Fibroblast of skin of scalp (primary cell): Measurements from ENCODE around the gene TMEM238. TPM values are rescaled to one million over a fixed set of nuclear protein-coding genes. Genes with fewer than 3 reads are reported as not detected.
A peak's percentile ranks its signal among the peaks of the same experiment; 100 is the strongest.
"Not testable (repeated sequence)": the region's sequence is repeated elsewhere in the genome, so short reads cannot be mapped to it uniquely, and the experiment has no call there.

Experiments used
- DNase-seq: peaks from one replicate; pipeline ENCODE4 v3.0.0-alpha.2; 2013
- polyA plus RNA-seq, 2 experiments: library from polyadenylated mRNA; unstranded; fragments of 120-200 nt; gene quantifications; one replicate each; pipeline ENCODE4 v1.2.1, GENCODE V29; 2013; ENCODE audit not compliant: insufficient read length in 2 of 2

TMEM238 gene, protein sequence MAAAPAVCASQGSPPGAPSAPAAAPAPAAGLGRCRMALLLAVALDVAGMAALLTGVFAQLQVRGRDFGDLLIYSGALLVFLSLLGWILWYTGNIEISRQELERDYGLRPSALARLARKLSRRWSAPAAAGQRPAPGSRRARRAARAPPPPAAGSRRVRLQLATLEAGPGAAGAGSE
- polyA plus RNA-seq (2013, experiment 1 of 2; ENCODE audit: insufficient read length): 0.14 TPM
- not detected for polyA plus RNA-seq (2013, experiment 2 of 2; ENCODE audit: insufficient read length)

DNA sequence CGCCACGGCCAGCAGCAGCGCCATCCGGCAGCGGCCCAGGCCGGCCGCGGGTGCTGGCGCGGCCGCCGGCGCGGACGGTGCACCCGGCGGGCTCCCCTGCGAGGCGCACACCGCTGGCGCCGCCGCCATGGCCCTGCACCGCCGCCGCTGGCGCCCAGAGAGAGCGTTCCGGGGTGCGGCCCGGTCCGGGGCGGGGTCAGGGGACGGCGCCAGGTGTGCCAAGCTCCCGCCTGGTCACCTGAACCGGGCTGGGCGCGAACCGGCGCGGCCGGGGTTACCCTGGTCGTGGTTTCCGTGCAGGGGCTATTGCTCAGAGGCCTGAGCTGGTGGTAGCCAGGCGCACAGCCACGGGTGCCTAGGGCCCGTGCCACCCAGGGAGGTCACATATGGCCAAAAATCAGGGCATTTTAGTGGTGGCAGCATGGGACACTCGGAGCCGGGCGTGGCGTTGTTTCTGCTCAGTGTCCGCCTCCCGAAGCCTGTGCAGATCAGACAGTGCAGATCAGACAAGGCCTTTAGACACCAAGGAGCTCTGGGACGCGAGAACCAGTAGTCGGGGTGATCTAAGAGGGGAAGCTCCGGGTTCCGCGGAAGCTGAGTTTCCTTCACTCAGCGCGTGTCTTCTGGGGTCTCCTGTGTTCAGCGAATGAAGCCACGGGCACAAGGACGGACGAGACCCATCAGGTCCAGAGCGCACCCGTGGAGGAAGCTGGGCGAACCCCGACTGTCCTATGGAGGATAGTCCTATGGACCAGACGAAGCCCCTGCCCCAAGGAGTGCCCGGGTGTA, at the start of gene TMEM238:
Gene TMEM238 (minus strand): TSS at position 162 of the 789 bp plus-strand sequence. CDS start 33 bp downstream, at position 129.
- no peak for DNase-seq

DNA sequence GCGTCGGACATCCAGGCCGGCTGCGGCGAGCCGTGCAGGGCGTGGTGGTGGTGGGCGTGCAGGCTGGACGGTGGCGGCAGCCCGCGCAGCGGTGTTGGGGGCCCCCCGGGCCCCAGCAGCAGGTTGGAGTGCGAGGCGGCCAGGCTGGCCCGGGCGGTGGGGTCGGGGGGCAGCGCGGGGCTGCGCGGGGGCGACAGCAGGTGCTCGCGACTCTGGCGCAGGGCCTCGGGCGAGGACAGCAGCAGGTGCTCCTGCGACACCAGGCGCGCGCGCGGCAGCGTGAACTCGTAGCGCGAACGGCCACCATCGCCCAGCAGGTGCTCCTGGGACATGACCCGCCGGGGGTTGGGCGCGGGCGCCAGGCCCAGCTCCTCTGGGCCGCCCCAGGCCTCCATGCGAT, 49.2 kb upstream of the TMEM238 start:
- DNase-seq: no peak

DNA sequence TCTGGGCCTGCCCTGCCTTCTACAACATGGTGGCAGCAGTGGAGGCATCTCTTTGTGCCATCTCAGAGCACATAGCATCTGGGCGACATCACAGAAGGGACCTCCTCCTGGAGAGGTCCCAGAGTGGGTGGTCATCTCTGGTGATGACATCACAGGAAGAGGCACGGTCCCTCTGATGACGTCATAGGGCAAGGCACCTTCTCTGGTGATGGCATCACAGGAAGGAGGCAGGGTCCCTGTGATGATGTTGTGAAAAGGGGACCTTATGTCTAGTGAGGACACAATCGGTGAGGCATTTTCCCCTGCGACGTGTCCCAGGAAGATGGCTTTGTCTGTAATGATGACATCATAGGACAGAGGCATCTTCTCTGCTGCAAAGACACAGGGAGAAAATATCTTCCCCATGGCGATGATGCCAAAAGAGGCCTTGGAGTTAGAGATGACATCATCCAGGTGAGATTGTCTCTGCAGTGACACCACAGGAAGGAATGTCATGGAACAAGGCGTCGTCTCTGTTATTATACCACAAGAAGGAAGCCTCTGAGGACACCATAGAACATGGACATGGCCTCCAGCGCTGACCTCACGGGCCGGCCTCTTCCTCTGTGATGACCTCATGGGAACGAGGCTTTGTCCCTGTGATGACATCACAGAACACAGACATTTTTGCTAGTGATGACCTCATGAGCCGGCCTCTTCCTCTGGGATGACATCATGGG, 48.3 kb upstream of the TMEM238 start:
- no peak for DNase-seq

DNA sequence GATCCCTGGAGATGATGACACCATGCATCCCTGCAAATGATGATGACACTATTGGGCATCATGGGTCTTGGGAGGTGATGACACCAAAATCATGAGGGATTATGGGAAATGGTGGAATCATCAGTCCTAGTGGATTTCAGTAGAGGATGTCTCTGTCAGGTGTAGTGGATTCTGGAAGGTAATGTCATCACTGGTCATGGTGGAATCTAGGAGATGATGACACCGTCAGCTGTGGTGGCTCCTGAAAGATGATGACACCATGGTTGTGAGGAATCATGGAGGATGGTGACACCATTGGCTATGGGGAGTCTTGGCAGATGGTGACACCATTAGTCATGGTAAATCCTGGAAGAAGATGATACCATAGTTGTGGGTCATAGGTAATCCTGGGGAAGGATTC, 47.1 kb upstream of the TMEM238 start:
- no peak for DNase-seq

DNA sequence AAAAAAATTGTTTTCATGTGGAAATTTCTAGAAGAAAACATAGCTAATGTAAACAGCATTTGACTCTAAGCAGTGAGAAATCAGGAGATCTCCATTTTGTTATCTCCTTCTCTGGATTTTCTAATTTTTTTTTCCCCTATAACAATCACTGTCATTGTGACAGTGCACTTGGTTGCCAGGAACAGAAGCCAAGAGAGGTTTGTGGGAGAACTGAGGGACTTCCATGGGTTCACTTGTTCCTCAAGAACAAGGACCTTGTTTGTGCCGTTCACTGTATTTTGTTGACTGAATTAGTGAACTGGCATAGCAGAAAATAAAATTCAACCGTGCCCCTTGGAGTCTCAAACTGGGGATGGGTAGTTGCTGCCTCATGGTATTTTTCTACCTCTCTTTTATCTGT, 42.0 kb upstream of the TMEM238 start:
- DNase-seq: no peak

DNA sequence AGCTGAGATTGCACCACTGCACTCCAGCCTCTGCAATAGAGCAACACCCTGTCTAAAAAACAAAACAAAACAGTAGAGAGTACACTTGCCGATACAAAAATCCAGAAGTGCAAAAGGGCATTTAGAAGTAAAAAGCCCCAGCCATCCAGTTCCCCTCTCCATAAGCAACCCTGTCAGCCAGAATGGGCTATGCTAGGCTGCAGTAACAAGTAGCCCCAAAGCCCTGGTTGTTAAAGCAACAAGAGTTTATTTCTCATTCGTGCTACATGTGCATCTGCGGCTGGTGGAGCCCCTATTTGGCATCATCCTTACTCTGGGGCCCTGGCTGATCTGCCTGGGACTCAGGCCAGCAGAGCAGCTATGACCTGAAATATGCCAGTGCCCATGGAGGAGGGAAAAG, 40.4 kb upstream of the TMEM238 start:
- no peak for DNase-seq

DNA sequence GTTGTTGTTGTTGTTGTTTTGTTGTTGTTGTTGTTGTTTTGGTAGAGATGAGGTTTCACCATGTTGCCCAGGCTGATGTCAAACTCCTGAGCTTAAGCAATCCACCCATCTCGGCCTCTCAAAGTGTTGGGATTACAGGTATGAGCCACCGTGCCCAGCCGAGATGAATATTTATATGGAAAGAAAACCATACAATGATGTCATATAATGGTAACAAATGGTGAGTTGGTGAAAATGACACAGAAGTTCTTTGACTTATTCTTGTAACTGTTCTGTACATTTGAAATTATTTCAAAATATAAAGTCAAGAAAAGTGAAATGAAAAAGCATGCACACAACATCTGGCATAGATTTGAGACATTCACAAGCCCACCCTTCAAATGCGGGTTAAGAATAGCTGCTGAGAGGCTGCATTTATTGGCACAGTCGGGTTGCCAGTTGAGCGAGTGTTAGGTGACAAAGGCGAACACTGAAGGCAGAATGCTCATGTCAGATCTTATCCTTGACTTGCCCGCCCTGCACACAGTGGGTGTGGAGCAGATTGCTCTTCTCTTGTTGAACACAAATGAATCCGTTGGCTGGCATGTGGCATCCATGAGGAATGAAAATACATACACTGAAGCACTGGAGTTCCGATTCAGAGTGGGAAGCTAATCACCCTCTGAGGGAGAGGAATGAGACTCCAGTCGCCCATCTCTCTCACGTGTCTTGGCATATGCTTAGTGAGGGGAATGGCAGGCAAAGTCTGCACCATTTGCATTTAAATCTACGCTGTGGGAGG, 39.3 kb upstream of the TMEM238 start:
- no peak for DNase-seq

DNA sequence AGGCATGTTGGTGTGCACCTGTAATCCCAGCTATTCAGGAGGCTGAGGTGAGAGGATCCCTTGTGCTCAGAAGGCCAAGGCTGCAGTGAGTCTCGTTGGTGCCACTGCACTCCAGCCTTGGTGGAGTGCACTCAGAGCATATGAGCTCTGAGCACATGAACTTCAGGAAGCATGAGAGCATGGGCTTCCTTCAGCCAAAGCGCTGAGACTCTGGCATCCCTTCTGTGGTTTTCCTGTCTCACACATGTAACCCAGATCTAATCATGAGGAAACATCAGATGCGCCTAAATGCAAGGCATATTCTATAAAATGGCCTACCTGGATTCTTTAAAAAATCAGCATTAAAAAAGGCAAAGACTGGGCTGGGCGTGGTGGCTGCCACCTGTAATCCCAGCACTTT, 37.2 kb upstream of the TMEM238 start:
- not testable (repeated sequence) for DNase-seq

DNA sequence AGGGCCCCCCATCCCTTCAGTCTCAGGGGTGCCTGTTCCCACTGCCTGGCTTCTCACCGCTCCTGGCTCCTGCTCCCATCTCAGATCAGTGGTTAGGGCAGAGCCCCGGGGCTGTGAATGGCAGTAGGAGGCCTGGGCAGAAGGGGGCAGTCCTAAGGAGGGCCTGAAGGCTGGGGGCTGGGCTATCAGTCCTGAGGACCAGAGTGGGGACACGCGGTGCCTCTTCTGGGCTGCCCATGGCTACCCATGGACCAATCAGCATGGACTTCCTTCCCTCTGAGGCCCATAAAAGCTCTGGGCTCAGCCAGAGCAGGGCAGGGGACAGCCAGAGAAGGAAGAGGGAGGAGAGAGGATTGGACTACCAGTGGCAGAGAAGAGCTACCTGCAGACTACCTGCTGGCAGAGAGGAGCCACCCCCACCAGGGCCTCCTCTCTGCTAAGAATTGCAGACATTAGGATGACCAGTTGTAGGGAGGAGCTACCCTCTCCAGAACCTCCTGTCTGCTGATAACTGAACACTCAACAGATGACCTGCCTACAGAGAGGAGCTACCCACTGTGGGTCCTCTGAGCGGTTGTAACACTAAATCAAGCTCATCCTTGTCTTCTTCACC, 35.6 kb upstream of the TMEM238 start:
- no peak for DNase-seq

DNA sequence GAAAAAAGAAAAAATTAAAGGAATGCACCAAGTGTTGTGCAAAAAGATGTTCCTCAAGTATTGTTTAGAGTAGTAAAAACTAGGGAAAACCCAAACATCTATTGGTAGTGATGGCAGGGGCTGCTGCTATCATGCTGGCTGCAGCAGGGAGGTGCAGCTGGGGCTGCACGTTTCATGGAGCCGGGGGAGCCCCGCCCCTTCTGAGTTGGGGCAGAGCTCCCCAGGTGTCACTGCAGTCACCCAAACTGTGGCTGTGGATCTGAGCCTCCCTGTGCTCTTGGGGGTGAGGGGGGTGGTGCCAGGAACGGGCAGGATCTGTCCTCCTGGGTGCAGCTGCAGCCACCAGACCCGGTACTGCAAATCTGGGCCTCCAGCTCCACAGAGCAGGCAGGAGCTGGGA, 35.0 kb upstream of the TMEM238 start:
- no peak for DNase-seq

DNA sequence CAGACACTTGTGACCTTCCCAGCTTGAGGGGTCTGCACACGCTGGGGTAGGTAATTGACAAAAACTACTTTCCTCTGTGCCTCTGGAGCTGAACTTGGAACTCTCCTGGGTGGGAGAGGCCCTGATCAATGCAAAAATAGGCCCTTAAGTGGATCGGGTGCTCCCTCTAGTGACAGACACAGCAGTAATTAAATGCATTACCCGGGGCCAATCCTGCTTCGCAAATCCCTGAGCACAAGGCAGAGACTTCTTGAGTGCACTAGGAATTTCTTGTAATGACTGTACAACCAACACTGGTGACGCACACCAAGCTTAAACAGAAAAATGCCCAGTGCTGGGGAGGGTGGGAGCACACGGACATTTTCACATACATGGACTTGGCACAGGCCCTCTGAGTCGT, 34.1 kb upstream of the TMEM238 start:
- DNase-seq: peak; percentile 85

DNA sequence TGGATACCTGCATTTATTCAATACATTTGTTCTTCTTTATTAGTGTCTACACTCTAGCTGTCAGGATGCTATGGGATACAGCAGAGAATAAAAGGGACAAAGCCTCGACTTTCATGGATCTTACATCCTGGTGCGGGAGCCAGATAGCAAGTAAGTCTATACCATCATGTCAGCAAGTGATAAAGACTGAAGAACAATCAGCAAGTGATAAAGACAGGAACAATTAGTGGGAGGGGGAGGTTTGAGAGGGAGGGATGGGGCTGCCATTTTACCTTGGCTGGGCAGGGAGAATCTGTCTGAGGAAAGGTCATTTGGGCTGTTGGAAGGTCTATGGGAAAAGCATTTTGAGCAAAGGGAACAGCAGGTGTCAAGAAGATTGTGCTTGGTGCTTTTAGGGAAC, 26.1 kb upstream of the TMEM238 start:
- DNase-seq: no peak

DNA sequence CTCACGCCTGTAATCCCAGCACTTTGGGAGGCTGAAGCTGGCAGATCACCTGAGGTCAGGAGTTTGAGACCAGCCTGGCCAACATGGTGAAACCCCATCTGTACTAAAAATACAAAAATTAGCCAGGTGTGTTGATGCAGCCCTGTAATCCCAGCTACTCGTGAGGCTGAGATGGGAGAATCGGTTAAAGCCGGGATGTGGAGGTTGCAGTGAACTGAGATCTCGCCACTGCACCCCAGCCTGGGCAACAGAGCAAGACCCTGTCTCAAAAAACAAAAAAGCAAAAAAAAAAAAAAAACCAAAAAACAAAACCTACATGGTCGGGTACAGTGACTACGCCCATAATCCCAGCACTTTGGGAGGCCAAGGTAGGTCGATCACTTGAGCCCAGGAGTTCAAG, 25.1 kb upstream of the TMEM238 start:
- DNase-seq: not testable (repeated sequence)

DNA sequence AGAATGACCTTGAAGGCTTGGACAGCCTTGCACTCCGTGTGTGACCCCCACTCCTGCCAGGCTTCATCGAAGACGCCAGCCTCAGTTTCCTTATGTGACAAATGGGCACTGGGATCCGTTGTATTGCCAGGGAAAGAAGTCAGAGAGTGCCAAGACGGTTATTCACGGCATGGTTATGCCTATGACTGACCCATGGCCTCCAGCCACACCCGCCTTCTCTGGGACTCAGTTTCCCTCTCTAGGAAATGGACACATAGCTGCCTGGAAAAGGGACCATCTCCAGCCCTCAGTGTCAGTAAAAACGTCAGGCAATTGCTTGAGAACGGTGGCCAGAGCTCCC, 24.4 kb upstream of the TMEM238 start:
- no peak for DNase-seq

DNA sequence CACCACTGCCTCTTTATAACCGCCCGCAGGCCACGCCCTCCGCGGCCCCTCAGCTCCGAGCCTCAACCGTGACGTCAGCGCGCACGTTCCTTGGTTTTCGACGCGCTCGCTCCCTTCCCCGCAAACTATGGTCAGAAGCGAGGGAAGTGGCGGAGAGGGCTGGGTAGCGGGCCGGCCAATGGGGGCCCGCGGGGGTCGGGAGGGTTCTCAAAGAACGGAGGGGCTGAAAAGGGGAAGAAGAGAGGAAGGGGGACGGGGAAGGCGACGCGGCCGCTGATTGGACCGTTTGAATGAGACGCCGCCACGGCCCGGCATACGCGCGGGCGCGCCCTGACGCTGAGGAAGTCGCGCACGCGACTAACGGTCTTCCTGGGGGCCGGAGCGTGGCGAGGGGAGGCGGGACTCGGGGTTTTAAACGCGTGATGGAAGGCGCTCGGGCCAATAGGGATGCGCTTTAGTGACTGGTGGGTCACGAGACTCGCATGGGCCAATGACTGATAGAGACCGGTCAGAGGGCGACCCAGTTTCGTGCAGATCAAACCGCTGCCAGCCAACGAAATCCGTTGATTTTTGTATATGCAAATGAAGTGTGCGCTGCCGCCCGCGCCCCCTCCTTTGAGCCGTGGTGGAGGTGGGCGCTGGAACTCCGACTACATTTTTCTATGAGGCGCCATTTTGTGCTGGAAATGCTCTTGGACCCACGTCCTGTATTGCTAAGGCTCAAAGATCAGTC, 23.9 kb upstream of the TMEM238 start:
- peak; percentile 100 for DNase-seq

DNA sequence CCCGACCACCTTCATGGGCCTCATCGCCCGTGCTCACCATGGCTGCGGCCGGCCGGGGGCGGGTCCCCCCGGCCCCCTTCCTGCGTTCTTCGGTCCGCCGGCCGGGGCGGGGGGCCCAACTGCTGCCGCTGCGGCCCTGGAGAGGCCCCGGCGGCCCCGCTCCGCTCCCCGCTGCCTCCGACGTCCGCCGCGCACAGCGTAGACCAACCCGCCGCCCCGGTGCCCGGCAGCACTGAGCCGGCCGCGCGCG, 23.4 kb upstream of the TMEM238 start, which contains the start of gene UBE2S:
Gene UBE2S (minus strand): TSS at position 239 of the 250 bp plus-strand sequence. CDS start 199 bp downstream, at position 40.
- not testable (repeated sequence) for DNase-seq

DNA sequence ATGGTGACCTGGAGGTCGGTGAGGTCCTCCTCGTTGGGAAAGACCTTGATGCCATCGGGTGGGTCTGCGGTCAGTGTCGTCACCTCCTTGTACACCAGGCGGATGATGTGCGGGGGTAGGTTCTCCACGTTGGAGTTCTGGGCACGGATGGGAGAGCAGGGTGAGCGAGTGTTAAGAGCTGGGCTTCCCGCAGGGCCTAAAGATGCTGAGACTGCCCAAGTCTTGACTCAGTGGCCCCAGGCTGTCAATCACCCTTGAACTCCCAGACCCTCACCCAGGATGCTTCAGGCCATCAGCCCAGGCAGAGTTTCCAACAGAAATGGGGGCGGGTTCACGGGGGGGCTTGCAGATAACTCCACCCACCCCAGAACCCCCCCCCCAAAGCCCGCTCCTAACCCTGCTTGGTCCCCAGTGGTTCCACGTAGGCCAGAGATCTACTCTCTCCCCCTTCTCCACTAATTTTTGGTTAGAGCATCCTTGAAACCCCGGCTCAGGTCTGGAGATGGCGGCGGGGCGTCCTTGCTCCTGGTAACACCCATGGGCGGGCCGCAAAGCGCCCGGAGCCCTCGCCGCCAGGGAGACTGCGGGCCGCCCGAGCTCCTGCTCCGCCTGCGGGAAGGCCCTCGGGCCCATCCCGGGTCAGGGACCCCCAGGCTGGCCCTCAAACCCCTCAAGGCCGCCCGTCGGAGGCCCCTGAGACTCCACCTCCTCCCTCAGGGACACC, 22.9 kb upstream of the TMEM238 start:
- DNase-seq: no peak

DNA sequence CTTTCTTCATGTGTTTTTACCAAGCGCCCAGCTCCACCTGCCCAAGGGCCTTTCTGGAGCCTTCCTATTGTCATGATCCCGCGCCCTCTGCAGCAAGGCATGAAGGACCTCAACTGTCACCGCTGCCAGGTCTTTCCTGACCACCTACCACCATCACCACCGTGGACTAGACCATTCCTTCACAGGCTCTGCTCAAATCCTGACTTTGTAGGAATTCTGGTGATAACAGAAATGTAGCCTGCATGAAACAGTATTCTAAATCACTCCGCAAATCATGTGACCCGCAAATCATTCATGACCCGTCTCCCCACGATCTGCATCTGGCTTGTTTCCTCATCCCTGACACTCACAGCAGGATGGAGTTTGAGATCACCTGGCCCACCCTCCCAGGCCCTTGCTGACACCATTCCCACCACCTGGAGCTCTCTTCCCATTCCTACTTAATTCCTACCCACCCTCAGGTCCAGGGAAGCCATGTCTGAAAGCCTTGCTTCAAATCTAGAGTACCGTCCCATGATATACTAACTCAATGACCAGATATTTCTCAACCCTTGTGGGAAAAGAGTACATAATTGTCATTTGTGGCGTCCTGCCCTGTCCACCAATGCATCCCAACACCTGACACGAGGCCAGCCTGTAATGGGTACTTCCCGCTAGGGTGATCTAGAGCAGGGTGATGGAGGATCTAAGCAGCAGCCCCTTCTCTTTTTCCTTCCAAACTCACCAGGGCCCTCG, 22.2 kb upstream of the TMEM238 start:
- no peak for DNase-seq

DNA sequence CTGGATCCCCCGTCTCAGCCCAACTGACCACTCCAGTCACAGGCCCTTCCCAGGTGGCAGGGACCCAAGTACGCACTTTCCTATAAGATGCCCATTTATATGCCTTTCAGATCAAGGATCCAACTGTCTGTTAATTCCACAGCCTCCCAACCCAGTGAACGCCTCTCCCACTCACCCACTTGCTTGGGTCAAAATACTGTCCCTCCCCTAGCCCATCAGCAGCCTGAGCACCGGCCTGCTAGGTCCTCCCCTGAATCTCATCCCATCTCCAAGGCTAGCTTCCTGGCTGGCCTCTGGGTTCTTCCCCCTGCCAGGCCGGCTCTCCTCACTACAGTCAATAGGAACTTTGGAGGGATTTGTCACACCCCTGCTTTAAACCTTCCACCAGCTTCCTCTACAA, 21.5 kb upstream of the TMEM238 start:
- DNase-seq: no peak

DNA sequence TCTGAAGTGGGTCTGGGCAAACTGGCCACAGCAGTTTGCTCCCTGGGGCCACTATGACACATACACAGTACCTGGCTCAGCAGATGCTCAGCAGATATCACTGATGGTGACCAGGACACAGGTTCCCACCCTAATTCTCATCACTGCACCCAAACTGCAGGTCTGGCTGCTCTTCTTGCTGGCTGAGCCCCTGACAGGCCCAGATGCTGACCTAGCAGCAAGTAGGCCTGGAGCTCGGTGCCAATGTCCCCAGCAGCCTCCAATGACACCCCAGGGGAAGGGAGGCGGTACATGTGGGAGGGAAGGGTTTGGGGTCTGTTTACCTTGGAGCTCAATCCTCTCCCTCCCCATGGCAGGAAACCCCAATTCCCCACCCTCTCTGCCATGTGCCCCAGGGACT, 18.4 kb upstream of the TMEM238 start:
- no peak for DNase-seq
